ENCODE measurements around the gene SRI. TPM values are rescaled to one million over a fixed set of nuclear protein-coding genes. Genes with fewer than 3 reads are reported as not detected.

SRI gene
- total and polyA plus RNA-seq, 4 donors: 20.4 to 70.0 (median 39.6) TPM

DNA sequence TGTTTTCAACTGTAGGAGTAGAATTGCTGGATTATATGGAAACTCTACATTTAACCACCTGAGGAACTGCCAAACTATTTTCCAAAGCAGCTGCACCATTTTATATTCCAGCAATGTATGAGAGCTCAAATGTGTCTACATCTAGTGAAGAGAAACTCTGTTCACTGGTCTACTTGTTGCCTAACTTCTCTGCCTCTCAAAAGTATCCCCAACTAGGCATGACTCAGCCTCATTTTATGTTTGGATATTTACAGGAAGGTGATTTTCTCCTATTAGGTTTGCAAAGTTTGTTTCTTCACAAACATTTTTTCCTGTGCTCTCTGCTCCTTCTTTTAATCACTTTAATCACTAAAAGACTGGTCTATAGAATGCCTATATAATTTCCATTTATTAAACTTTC lies 37.1 kb upstream of the SRI start:
- no peaks in the 10 kb centered on the region for H3K4me1 ChIP-seq (ENCODE audit: control insufficient read depth in 4 of 4, insufficient read depth in 4 of 4, low read length in 3 of 4)
- peaks cover 0 to 3% (median 0%) of the 10 kb centered on the region in 4 donors for H3K27me3 ChIP-seq (ENCODE audit: control insufficient read depth in 4 of 4, insufficient read depth in 4 of 4, low read length in 3 of 4)
- H3K4me3 ChIP-seq (ENCODE audit: low read depth in 1 of 3, low read length in 3 of 3): no peak overlapping the region
- no peak overlapping the region for H3K9ac ChIP-seq (ENCODE audit: low read depth in 1 of 2, low read length in 2 of 2)
- H3K36me3 ChIP-seq (ENCODE audit: control insufficient read depth in 4 of 4, insufficient read depth in 3 of 4, low read depth in 1 of 4, low read length in 3 of 4): no peaks in the 10 kb centered on the region
- H3K27ac ChIP-seq (ENCODE audit: low read depth in 1 of 2, low read length in 2 of 2): no peak overlapping the region
- no peak for DNase-seq (ENCODE audit: low spot score)
- no peak for TF ChIP-seq SP1 (IDR thresholded peaks at IDR 0.05)
- no peak for TF ChIP-seq FOXA2 (IDR thresholded peaks at IDR 0.05)
- TF ChIP-seq REST (IDR thresholded peaks at IDR 0.05): no peak
- TF ChIP-seq JUND (IDR thresholded peaks at IDR 0.05): no peak
- no peak for TF ChIP-seq HNF4A (conservative IDR thresholded peaks at IDR 0.05)
- no peak for TF ChIP-seq EGR1 (IDR thresholded peaks at IDR 0.05; ENCODE audit: low read depth in 2 of 2)
- TF ChIP-seq RXRA (IDR thresholded peaks at IDR 0.05): no peak
- TF ChIP-seq MAX (IDR thresholded peaks at IDR 0.05): no peak
- TF ChIP-seq ATF3 (IDR thresholded peaks at IDR 0.05): no peak
- no peak for TF ChIP-seq GABPA (IDR thresholded peaks at IDR 0.05 in 1 of 2, conservative IDR thresholded peaks at IDR 0.05 in 1 of 2)
- TF ChIP-seq TAF1 (conservative IDR thresholded peaks at IDR 0.05): no peak
- TF ChIP-seq, protein P1, sequence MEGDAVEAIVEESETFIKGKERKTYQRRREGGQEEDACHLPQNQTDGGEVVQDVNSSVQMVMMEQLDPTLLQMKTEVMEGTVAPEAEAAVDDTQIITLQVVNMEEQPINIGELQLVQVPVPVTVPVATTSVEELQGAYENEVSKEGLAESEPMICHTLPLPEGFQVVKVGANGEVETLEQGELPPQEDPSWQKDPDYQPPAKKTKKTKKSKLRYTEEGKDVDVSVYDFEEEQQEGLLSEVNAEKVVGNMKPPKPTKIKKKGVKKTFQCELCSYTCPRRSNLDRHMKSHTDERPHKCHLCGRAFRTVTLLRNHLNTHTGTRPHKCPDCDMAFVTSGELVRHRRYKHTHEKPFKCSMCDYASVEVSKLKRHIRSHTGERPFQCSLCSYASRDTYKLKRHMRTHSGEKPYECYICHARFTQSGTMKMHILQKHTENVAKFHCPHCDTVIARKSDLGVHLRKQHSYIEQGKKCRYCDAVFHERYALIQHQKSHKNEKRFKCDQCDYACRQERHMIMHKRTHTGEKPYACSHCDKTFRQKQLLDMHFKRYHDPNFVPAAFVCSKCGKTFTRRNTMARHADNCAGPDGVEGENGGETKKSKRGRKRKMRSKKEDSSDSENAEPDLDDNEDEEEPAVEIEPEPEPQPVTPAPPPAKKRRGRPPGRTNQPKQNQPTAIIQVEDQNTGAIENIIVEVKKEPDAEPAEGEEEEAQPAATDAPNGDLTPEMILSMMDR (IDR thresholded peaks at IDR 0.05; ENCODE audit: low read depth, low read length, missing input control): no peak
- no peak for TF ChIP-seq HNF4G (IDR thresholded peaks at IDR 0.05)
- no peak for TF ChIP-seq NR2F2 (IDR thresholded peaks at IDR 0.05)
- TF ChIP-seq FOXA1 (IDR thresholded peaks at IDR 0.05): no peak
- TF ChIP-seq RAD21 (IDR thresholded peaks at IDR 0.05): no peak
- TF ChIP-seq, protein P2, sequence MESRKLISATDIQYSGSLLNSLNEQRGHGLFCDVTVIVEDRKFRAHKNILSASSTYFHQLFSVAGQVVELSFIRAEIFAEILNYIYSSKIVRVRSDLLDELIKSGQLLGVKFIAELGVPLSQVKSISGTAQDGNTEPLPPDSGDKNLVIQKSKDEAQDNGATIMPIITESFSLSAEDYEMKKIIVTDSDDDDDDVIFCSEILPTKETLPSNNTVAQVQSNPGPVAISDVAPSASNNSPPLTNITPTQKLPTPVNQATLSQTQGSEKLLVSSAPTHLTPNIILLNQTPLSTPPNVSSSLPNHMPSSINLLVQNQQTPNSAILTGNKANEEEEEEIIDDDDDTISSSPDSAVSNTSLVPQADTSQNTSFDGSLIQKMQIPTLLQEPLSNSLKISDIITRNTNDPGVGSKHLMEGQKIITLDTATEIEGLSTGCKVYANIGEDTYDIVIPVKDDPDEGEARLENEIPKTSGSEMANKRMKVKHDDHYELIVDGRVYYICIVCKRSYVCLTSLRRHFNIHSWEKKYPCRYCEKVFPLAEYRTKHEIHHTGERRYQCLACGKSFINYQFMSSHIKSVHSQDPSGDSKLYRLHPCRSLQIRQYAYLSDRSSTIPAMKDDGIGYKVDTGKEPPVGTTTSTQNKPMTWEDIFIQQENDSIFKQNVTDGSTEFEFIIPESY (IDR thresholded peaks at IDR 0.05): no peak
- TF ChIP-seq YY1 (IDR thresholded peaks at IDR 0.05): no peak
- H3K9me3 ChIP-seq (ENCODE audit: control insufficient read depth in 4 of 4, low read length in 3 of 4): peaks cover 0 to 15% (median 2%) of the 10 kb centered on the region in 4 donors
